GM19043 (cell line): ENCODE measurements around the gene TRIM47.

Source experiments
- ATAC-seq: cut with Tn5 transposase; IDR thresholded peaks from one replicate; pipeline ENCODE4 v1.9.1; 2021; ENCODE audit warnings: low read depth; ENCODE audit not compliant: unreplicated experiment

TRIM47 gene

DNA sequence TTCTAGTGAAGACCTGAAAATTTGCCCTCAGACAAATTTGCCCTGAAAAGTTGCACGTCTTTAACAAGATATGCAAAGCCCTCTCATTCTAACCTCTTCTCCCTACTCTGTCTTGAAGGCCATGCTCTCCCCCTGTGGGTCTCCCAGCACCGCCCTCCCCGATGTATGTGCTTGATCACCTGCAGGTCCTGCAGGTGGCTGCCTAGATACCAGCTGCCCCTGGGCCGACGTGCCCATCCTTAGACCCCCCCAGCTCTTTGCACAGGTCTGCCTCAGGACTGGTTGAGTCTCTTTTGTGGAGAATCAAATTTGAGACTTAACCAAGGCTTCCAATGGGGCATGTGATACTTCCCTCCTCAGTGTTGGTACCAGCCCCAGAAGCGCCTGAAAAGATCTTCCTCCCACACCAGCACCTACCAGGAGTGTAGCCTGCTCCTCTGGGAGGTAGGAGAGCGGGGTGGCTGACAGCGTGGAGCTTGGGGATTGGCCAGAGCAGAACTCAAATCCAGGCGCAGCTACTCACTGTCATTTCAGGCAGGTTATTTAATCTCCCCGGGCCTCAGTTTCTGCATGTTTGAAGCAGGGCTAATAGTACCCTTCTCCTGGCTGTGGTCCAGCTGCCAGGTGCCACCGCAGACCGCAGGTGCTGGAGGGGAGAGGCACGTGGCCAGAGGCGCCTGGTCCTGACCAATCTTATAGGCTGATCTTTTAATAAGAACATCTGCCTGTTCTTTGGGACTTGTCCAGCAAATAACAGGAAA, 30.9 kb upstream of the TRIM47 start:
- ATAC-seq: no peak

DNA sequence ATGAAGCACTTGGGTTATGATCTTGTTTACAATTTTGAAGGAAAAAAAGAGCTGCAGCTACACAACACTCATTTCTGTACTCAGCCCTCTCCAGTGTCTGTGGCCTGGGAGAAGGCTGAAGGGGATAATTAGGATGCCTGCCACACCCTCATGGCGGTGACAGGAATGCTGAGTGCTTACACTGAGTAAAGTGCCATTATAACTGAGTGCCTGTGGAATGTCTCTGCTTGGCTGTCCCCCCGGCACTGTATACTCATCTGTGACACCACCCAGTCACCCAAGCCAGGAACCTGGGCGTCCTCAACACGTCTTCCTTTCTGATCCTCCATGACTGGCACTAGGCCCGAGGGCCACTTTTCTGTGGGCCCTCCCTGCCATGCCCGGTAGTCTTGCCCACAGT, 29.8 kb upstream of the TRIM47 start:
- no peak for ATAC-seq

DNA sequence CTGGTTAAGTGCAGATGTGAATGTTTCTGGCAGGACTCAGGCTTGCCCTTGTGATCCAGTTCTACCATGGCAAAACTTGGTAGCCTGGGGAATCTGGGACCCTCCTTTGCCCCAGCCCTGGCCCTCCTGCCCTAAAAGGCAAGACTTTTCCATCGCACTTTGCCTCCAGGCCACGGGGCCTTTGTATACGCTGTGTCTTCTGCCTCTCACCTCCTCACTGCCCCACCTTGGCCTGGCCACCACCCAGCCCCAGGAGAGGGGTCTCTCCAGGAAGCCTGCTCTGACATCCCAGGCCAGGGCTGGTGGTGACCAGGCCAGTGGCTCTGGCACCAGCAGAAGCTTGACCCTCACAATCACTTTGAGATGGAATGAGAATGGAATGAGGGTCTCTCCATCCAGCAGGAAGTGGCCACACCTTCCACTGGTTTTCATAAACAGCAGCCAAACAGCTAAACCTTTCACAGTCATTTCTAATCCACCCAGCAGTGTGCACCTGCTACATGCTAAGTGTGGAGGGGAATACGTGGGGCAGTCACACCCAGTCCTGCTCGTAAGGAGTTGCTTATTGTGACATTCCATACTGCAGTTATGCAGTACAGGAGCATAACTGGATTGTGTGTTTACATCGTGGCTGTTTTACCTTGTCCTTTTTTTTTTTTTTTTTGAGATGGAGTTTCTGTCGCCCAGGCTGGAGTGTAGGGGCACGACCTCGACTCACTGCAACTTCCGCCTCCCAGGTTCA, 27.9 kb upstream of the TRIM47 start:
- ATAC-seq: no peak

DNA sequence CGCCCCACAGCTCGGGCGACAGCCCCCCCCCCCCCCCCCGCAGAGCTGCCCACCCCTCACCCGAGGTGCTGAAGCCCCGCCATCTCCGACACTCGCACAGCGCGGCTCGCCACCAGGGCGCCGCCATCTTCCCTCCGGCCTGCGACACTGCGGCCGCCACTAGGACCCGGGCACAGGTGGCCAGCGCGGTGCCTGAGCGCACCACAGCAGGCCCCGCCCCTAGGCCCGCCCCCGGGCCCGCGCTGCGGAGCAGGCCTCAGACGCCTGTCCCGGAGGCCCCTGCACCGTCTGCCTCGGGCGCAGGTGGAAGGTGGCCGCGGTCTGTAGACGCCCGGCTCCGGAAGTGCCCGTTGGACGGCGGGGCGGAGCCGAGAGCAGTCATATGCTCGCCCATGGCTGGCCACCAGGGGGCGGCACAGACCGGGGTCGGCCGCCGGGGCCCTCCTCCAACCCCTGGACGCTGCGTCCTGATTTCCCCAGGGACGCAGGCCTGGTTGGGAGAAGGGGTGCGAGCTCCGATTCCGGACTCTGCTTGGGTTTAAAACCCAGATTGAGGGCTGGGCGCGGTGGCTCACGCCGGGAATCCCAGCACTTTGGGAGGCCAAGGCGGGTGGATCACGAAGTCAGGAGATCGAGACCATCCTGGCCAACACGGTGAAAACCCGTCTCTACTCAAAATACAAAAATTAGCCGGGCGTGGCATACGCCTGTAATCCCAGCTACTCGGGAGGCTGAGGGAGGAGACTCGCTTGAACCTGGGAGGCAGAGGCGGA, 26.6 kb upstream of the TRIM47 start, which contains the start of gene MRPL38:
TSS of gene MRPL38 (minus strand) at position 136 of the 773 bp plus-strand sequence. CDS start at position 127, 9 bp downstream.
- ATAC-seq: peak; percentile 99

DNA sequence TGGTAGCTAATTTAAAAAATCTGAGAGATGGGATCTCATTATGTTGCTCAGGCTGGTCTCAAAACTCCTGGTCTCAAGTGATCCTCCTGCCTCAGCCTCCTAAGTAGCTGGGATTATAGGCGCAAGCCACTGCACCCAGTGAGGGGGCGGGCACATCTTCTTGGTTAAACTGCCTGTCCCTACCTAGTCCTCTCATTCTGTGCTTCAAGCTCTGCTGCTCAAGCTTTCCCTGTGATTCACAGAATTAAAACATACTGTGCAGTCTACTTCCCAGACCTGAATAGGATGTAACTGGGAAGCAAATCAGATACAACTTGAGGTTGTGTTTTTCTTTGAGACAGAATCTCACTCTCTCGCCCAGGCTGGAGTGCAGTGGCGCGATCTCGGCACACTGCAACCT, 24.0 kb upstream of the TRIM47 start:
- ATAC-seq: no peak

DNA sequence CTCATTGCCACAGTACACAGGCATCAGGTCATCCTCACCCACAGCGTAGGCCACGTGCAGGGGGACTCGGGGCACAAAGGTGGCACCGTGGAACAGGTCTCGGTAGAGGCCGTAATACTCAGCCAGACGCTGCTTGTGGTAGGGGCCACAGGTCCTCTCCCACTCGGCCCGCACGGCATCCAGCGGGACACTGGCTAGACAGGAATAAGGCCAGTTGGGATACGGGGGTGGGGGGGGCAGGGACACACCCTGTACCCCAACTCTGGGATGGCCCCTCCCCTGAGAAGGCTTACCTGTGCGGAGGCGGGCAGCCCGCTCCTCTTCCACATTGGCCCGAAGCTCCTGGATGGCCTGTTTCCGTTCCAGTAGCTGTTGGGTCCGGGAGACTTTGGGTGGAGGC, 23.3 kb upstream of the TRIM47 start:
- no peak for ATAC-seq

DNA sequence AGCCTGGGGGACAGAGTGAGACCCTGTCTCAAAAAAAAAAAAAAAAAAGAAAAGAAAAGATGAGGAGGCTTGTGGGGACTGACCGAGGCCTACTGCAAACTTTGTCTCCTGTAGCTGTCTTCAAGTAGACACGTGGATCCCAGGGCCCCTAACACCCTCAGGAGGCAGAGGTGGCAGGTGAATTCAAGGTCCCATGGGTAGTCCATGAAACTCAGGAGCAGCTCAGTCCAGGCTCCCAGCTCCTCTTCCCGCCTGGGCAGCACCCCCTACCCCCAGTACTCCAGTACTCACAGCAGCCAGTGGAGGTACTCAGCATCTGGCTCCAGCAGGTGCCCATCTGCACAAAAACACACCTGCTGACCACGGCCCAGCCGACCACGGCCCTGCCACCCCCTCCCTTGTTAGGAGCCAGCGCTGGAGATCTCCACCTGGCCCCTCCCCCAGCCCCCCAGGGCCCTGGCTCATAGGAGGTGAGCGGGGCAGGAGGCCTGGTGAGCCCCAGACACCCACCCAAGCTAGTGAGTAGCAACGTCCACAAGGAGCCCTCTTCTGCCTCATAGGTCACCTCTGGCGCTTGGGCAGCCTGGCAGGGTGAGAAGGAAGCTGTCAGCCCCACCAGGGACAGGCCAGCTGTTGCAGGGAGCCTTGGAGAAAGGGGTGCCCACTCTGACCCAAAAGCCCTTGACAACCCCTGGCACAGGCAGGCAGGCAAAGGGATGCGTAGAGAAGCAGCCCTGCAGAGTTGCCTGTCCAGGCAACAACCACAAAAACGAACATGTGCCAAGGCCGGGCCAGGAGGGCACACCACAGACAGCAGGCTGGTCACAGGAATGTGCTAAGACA, 22.5 kb upstream of the TRIM47 start:
- no peak for ATAC-seq

DNA sequence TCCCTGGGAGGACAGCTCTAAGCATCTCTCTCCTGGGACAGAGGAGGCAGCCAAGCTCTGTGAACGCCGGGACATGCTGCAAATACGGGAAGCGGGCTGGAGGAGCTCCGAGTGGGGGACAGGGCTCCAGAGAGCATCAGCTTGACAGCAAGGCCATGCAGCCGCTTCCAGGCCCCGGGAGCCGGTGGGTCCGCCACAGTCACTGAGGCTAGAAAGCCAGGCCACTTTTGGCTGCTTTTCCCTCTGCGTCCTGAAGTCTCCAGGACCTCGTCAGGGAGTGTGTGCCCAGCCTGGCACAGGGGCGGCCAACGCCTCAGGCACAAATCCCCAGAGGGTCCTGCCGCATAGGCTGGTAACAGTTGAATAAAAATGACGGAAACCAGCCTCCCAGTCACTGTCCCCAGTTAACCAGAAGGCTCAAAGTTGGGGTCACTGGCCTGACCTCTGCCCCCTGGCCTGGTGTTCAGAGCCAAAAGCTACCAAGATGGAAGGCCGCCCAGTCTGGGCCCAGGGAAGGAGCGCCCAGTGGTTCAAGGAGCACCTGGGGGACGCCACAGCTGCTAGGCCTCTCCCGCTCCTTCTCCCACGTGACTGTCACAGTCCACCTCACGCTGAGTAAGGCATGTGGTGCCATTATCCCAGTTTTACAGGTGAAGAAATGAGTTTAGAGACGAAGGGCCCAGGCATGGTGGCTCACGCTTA, 21.5 kb upstream of the TRIM47 start:
- ATAC-seq: no peak

DNA sequence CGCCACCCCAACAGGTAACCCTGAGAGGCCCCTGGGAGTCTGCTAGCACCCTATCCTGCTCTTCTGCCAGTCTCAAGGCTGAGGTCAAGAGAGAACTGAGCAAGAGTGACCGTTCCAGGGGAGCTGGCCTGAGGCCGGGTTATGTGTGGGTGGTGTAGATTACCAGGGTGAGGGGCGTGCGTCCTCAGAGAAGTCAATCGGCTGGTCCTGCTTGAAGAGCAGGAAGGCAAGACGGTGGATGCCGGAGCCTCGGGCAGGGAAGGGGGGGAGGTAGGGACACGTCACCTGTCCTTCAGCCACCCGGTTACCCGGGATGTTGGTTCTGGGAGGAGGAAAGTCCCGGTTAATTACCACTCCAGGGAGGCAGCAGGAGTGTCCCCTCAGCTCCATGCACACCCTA, 21.0 kb upstream of the TRIM47 start:
- no peak for ATAC-seq

DNA sequence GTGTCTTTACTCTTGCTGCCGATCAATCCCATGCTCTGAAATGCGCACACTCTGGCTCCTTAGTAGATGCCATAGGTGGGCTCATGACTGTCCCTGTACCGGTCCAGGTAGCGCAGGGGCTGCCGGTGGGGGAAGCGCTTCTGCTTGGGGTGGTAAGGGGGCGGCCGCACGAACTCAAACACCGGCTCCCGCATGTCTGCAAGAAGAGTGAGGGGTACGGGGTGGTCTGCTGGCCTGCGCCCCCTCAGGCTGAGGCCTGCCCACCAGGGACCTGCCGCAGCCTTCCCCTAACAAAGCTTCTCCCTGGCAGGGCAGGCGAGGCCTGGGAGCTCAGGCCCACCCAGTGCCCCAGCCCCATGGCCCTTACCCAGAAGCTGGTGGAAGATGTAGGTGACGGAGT, 20.4 kb upstream of the TRIM47 start:
- no peak for ATAC-seq

DNA sequence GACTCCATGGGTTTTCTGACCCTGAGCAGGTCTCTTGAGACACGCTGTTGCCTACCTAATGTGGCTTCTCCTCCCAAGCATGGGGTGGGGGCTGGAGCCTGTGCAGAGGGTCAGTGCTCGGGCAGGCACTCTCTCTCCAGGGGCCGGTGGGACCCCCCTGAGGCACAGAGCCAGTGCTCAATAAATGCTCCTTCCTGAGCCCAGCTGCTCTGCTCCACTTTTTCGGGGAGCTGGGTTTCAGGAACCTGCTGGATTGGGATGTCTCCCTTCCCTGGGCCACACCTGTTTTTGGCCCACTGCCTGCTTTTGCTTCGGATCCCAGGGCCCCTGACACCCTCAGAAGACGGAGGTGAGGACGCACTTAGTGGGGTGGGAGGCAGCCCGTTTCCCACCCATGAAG, 19.7 kb upstream of the TRIM47 start:
- ATAC-seq: no peak

DNA sequence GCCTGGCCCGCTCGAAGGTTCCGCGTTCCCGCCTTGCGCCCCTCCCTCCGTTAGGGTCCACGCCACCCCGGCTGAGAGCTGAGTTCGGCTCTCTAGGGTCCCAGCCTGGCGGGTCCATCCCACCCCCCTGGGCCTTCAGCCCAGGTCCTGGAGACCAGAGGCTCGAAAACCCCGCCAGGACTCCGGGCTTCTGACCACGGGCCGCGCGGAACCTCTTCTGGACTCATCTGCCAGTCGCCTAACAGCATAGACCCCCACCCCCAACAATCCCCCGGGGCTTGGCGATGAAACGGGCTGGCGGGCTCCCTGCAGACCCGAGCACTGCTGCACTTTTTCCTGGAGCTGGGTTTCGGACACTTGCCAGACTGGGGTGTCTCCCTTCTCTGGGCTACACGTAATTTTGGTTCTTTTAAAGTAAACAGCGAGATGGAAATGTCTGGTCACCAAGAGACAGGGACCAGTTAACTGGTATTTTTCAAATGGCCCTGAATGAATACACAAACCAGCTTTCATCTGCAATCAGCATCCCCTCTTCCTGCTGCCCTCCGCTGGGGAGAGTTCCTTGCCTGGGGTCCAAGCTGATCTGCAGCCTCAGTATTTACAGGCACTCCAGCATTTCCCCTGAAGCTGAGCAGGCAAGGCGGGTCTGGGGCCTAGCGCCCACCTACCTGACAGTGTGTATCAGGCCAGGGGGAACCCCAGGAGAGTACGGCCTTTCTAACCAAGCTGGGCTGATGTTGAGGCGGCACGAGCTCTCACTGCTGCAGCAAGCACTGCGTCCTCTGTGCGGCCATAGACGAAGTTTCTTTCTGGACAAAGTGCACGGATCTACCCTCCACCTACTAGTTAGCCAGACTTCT, 19.0 kb upstream of the TRIM47 start:
- no peak for ATAC-seq

DNA sequence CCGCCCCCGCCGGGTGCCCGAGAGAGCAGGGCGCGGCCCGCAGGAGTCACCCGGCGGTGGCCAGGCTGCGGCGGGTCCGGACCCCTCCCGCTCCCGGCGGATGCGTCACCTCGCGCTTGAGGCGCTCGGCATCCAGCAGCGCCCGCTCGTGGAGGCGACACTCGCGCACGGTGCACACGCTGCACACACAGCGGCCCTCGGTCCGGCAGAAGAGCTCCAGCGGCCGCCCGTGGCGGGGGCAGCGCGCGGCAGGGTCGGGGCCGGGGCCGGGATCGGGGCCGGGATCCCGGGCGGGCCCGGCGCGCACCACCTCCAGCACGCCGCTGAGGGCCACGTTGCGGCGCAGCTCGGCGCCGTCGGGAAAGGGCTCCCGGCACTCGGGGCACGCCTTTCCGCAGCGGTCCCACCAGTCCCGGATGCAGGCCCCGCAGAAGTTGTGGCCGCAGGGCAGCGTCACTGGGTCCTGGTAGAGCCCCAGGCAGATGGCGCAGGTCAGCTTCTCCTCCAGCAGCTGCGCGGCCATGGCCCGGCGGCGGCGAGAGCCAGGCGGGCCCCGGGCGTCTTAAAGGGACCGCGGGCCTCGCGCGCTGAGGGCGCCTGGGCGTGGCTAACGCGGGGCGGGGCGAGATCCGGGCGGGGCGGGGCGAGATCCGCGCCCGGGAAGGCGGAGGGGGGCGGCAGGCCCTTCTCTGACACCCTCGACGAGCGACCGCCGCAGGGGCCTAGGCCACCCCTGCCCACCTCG, 18.2 kb upstream of the TRIM47 start, which contains the start of gene TRIM65:
TSS of gene TRIM65 (minus strand) at position 537 of the 745 bp plus-strand sequence. CDS start at position 523, 14 bp downstream.
- peak; percentile 48 for ATAC-seq

DNA sequence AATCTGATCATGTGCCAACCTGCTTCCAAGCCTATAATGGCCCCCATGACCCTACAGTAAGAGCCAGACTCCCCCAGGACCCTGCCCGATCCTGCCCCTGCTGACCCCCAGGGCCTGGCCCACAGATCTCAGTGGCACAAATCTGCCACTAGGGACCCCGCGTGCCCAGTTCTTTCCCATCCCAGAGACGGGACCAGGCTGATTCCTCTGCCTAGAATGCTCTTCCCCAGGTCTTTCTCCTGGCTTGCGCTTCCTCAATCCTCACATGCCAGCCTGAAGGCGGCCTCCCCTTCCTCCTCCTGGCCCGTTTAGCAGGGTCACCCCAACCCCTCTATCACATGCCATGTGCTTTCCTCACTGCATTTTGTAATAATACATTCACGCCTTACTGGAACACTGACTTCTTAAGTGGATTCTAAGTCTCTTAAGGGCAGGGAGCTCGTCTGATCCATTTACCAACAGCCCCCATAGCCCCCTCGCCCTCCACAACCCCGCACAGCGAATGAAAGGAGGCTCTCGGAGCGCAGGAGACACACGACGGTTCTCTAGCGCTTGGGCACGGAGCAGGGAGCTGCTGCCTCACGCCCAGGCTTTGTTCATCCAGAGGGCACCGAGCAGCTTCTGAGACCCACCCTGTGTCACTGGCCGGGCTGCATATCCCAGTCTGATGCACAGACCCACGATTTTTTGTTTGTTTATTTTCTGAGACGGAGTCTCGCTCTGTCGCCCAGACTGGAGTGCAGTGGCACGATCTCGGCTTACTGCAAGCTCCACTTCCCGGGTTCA, 17.2 kb upstream of the TRIM47 start:
- ATAC-seq: no peak

DNA sequence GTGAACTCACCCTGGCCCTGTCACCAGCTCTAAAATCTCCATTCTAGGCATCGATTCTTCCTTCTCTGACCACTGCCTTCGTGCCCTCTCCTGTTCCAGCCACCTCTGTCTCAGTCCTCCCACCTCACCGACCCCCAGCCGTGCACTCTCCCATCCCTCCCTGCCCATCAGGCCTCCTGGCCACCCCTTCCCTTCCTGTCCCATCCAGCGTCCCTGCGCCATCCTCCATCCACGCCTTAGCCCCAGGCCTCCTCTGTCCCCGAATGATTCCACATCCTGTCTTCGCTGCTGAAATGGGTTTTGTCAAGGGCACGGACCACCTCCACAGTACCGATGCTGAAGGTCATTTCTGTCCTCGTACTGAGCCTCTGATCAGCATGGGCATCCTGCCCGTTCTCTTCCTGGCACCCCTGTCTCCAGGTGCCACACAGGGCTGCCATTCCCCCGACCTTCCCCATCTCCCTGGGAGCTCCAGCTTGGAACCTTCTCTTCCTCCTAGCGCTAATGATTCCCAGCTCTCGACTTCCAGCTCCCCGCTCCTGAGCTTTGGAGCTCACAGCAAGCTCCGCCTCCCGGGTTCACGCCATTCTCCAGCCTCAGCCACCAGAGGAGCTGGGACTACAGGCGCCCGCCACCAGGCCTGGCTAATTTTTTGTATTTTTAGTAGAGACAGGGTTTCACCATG, 15.8 kb upstream of the TRIM47 start:
- ATAC-seq: no peak

DNA sequence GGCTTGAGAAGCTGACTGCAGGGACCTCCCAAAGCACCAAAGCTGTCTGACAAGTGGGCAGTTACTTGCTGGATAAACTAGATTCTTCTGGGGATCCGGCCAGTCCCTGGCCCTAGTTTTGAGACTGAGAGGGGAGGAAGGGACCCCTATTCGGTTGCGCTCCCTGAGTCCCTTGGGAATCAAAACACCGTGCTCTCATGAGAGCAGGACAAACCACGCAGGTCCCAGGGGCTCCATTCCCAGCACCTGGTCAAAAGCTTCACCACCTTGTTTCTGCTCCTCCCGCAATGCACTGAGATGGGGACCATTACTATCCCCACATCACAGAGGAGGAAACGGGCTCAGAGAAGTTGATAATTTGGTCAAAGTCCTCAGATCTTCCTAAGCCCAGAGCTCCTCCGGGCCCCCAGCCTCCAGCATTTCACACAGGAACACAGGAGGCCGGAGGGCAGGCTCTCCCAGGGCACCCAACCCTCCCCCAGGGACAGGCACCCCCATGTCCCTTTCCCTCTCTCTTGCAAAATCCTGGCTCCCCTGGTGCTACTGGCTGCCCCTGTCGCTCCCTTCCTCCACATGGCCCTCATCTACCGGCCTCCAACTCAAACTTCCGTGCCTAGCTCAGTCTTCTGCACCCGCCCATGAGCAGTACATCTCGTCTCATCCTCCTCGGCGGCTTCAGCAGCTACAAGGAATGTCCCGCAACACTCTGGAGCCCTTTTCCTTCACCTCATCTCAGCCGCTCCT, 15.1 kb upstream of the TRIM47 start:
- ATAC-seq: no peak
